DOHH2 (cell line): ENCODE results near the gene PRB3.

Experiments used
- H3F3A ChIP-seq: fragments of 200-600 bp; sonication (generic), shearing (Covaris generic); 2 replicates; pipeline ENCODE4 v1.6.0; 2016; ENCODE audit warnings: antibody characterized with exemption, mild to moderate bottlenecking; ENCODE audit not compliant: control insufficient read depth, insufficient read depth
- H3K27ac ChIP-seq: fragments of 200-600 bp; sonication (generic); 2 replicates; pipeline ENCODE4 v1.5.1; 2014; ENCODE audit warnings: low read depth, mild to moderate bottlenecking, low read length, moderate library complexity
- H3K27me3 ChIP-seq: fragments of 200-600 bp; sonication (generic); 2 replicates; pipeline ENCODE4 v1.6.1; 2014; ENCODE audit warnings: mild to moderate bottlenecking, low read length, mixed read lengths; ENCODE audit not compliant: control insufficient read depth
- H3K36me3 ChIP-seq: fragments of 200-600 bp; sonication (generic); 2 replicates; pipeline ENCODE4 v1.6.1; 2014; ENCODE audit warnings: mild to moderate bottlenecking, low read length, moderate library complexity, mixed read lengths; ENCODE audit not compliant: control insufficient read depth
- H3K4me1 ChIP-seq: fragments of 200-600 bp; sonication (generic); 2 replicates; pipeline ENCODE4 v1.6.1; 2014; ENCODE audit warnings: mild to moderate bottlenecking, low read length, mixed read lengths; ENCODE audit not compliant: control insufficient read depth
- H3K4me2 ChIP-seq: fragments of 200-600 bp; sonication (generic); 2 replicates; pipeline ENCODE4 v1.6.0; 2014; ENCODE audit warnings: mild to moderate bottlenecking, low read length, moderate library complexity
- H3K4me3 ChIP-seq: fragments of 200-600 bp; sonication (generic); 2 replicates; pipeline ENCODE4 v1.5.1; 2014; ENCODE audit warnings: mild to moderate bottlenecking, low read length, mixed read lengths
- H3K79me2 ChIP-seq: fragments of 200-600 bp; sonication (generic); 2 replicates; pipeline ENCODE4 v1.6.1; 2014; ENCODE audit warnings: mild to moderate bottlenecking, low read length, mixed read lengths; ENCODE audit not compliant: control insufficient read depth
- H3K9me2 ChIP-seq: fragments of 200-600 bp; sonication (generic); replicated peaks from 2 replicates; pipeline ENCODE4 v1.6.1; 2014; ENCODE audit warnings: mild to moderate bottlenecking, low read length, mixed read lengths; ENCODE audit not compliant: control insufficient read depth
- H3K9me3 ChIP-seq: fragments of 200-600 bp; sonication (generic); 2 replicates; pipeline ENCODE4 v1.6.1; 2014; ENCODE audit warnings: antibody characterized with exemption, low read length, mixed read lengths; ENCODE audit not compliant: control insufficient read depth, insufficient read depth
- H4K20me1 ChIP-seq: fragments of 200-600 bp; sonication (generic); 2 replicates; pipeline ENCODE4 v1.6.0; 2014; ENCODE audit warnings: low read depth, mild to moderate bottlenecking, antibody characterized with exemption, low read length, moderate library complexity; ENCODE audit not compliant: control insufficient read depth, insufficient read depth
- CTCF ChIP-seq: fragments of 200-600 bp; sonication (generic); IDR thresholded peaks from one replicate; pipeline ENCODE4 v1.5.1; 2014; ENCODE audit warnings: antibody characterized with exemption, mild to moderate bottlenecking, low read depth, low read length; ENCODE audit not compliant: poor library complexity, severe bottlenecking
- EZH2phosphoT487 ChIP-seq: fragments of 200-600 bp; sonication (generic); IDR thresholded peaks from 2 replicates; pipeline ENCODE4 v1.6.1; 2017; ENCODE audit warnings: borderline replicate concordance, mild to moderate bottlenecking, antibody characterized with exemption, low read length, moderate library complexity, mixed read lengths

Gene PRB3

GRCh38 chr12:11269607-11270006, at the start of gene PRB3:
PRB3 (minus strand) TSS chr12:11269707; CDS start chr12:11269669, 38 bp downstream.
- TF ChIP-seq EZH2phosphoT487, result no peak
- TF ChIP-seq CTCF, result no peak
- no peak within 1 kb of the TSS for H3K27ac ChIP-seq
- no peaks in the 10 kb centered on the region for H4K20me1 ChIP-seq
- H3K4me1 ChIP-seq, result no peaks in the 10 kb centered on the region
- H3K9me3 ChIP-seq, result no peaks in the 10 kb centered on the region
- no peaks in the 10 kb centered on the region for H3K27me3 ChIP-seq
- H3K36me3 ChIP-seq, result no peaks in the 10 kb centered on the region
- H3F3A ChIP-seq, result no peaks in the 10 kb centered on the region
- H3K9me2 ChIP-seq, result no peaks in the 10 kb centered on the region
- no peak within 1 kb of the TSS for H3K4me3 ChIP-seq
- H3K4me2 ChIP-seq, result no peak within 1 kb of the TSS
- no peaks in the 10 kb centered on the region for H3K79me2 ChIP-seq

- Histone ChIP-seq H3F3A (no peaks in the 10 kb centered on the region), H3K79me2 (no peaks in the 10 kb centered on the region), H3K27me3 (no peaks in the 10 kb centered on the region), H3K27ac (no peak within 1 kb of the TSS), H3K4me1 (no peaks in the 10 kb centered on the region), H4K20me1 (no peaks in the 10 kb centered on the region), H3K9me3 (no peaks in the 10 kb centered on the region), H3K36me3 (no peaks in the 10 kb centered on the region), H3K4me2 (no peak within 1 kb of the TSS), H3K9me2 (no peaks in the 10 kb centered on the region), H3K4me3 (no peak within 1 kb of the TSS)
- TF ChIP-seq CTCF (no peak), EZH2phosphoT487 (no peak)
Observed at GRCh38 chr12:11310336-11310735, 40.8 kb upstream of the PRB3 start, which contains the start of gene PRB4. PRB4 (minus strand) TSS chr12:11310436; CDS start chr12:11310398, 38 bp downstream.

- Histone ChIP-seq H3F3A (no peaks in the 10 kb centered on the region), H3K36me3 (no peaks in the 10 kb centered on the region), H4K20me1 (no peaks in the 10 kb centered on the region), H3K4me1 (no peaks in the 10 kb centered on the region), H3K27me3 (no peaks in the 10 kb centered on the region), H3K27ac (no peak overlapping the region), H3K9me3 (no peaks in the 10 kb centered on the region), H3K4me2 (no peak overlapping the region), H3K4me3 (no peak overlapping the region), H3K9me2 (no peaks in the 10 kb centered on the region), H3K79me2 (no peaks in the 10 kb centered on the region)
- no peak for TF ChIP-seq EZH2phosphoT487
Observed at GRCh38 chr12:11307143-11307542, 37.6 kb upstream of the PRB3 start.

- Histone ChIP-seq H3K27me3 (no peaks in the 10 kb centered on the region), H3K27ac (no peak overlapping the region), H3K4me1 (no peaks in the 10 kb centered on the region), H3K9me3 (no peaks in the 10 kb centered on the region), H3K79me2 (no peaks in the 10 kb centered on the region), H3K36me3 (no peaks in the 10 kb centered on the region), H3K4me2 (no peak overlapping the region), H3K4me3 (no peak overlapping the region), H3F3A (no peaks in the 10 kb centered on the region), H3K9me2 (no peaks in the 10 kb centered on the region), H4K20me1 (no peaks in the 10 kb centered on the region)
- TF ChIP-seq CTCF (no peak), EZH2phosphoT487 (no peak)
Observed at GRCh38 chr12:11273449-11273848, 3.9 kb upstream of the PRB3 start.
